Fibroblast of villous mesenchyme (primary cell): ENCODE measurements around the gene MAPK8IP3. TPM values are rescaled to one million over a fixed set of nuclear protein-coding genes. Genes with fewer than 3 reads are reported as not detected.

Experiments
- DNase-seq: peaks from one replicate; pipeline ENCODE4 v3.0.0-alpha.2; 2010; ENCODE audit warnings: low read depth
- H3K4me3 ChIP-seq: 2 replicates; pipeline ENCODE4 v1.5.1; 2011; ENCODE audit warnings: low read depth, mild to moderate bottlenecking, low read length
- total RNA-seq: library from RNA; depleted of rRNA; stranded (reverse); fragments of >200 nt; gene quantifications from 2 replicates; pipeline ENCODE4 v1.2.3, GENCODE V29; 2012
- TF ChIP-seq, protein P1 (sequence below): IDR thresholded peaks from 2 replicates; pipeline ENCODE4 v1.5.1; 2012; ENCODE audit warnings: low read depth, mild to moderate bottlenecking, low read length; ENCODE audit not compliant: insufficient read depth

MAPK8IP3 gene
- total RNA-seq, 1 donor, result 37.1 TPM

DNA sequence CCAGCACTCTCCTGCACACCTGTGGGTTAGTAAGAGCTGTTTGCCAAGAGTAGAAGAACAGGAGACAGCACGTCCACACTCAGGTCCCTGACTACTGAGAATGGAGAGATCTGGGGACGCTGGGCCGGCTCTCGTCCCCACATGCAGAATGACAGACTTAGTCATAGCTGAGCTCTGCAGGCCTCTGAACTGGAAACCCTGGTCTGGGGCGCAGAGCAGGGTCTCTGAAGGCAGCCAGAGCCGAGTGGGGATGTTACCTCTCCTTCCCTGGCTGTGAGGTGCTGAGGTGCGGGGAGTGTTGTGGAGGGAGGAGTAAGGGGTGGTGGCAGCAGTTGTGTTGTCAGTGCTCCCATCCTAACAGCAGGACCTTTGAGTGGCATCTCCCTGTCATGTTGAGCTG, 35.1 kb upstream of the MAPK8IP3 start:
- H3K4me3 ChIP-seq, result no peak overlapping the region
- no peak for DNase-seq
- TF ChIP-seq, protein P1, sequence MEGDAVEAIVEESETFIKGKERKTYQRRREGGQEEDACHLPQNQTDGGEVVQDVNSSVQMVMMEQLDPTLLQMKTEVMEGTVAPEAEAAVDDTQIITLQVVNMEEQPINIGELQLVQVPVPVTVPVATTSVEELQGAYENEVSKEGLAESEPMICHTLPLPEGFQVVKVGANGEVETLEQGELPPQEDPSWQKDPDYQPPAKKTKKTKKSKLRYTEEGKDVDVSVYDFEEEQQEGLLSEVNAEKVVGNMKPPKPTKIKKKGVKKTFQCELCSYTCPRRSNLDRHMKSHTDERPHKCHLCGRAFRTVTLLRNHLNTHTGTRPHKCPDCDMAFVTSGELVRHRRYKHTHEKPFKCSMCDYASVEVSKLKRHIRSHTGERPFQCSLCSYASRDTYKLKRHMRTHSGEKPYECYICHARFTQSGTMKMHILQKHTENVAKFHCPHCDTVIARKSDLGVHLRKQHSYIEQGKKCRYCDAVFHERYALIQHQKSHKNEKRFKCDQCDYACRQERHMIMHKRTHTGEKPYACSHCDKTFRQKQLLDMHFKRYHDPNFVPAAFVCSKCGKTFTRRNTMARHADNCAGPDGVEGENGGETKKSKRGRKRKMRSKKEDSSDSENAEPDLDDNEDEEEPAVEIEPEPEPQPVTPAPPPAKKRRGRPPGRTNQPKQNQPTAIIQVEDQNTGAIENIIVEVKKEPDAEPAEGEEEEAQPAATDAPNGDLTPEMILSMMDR, result no peak

DNA sequence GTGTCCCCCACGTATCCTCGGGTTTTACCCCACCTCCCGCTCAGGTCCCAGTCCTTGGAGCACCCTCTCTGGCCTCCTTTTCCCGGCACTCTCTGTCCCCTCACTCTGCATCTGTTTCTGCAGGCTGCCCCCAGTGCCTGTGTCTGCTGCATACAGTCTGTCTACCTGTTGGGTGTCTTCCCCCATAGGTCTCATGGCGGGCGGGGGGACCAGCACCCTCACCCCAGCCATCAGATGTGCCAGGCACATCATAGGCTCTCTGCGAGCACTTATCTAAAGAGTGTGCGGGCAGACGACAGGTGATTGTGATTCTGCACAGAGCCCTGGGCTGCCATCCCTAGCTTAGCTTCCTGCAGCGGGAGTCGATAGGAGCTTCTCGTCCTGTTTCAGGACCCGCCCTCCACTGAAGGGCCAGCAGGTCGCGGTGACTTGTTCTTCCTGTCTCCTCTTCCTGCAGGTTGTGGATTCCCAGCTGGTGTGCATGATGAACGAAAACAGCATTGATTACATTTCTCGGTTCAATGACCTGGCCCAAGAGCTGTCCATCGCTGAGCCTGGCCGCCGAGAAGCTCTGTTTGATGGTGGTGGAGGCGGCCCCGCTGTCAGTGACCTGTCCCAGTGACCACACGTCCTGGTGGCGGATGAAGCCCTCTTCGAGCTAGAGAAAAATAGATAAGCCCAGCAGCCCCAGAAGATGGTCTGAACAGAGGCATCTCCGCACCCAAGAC, 32.4 kb upstream of the MAPK8IP3 start:
- no peak overlapping the region for H3K4me3 ChIP-seq
- TF ChIP-seq, protein P1, result no peak
- DNase-seq, result no peak

DNA sequence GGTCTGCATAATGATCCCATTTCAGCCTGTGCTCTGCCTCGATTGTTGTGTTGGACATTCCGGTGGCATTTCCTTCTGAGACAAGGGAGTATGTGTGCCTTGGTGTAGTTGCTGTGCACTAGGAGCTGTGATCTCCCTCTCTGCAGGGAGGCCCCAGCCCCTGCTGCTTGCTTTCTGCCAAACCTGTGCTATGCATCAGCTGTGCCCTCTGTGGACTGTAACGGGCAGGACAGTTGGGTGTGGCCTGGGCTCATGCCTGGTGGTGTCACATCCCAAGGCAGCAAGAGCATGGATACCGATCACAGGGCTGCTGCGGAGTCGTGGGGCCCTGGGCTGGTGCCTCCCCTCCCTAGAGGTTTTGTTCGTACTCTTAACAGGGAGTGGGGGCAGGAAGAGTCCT, 31.7 kb upstream of the MAPK8IP3 start:
- TF ChIP-seq, protein P1, result no peak
- no peak for DNase-seq
- no peak overlapping the region for H3K4me3 ChIP-seq

DNA sequence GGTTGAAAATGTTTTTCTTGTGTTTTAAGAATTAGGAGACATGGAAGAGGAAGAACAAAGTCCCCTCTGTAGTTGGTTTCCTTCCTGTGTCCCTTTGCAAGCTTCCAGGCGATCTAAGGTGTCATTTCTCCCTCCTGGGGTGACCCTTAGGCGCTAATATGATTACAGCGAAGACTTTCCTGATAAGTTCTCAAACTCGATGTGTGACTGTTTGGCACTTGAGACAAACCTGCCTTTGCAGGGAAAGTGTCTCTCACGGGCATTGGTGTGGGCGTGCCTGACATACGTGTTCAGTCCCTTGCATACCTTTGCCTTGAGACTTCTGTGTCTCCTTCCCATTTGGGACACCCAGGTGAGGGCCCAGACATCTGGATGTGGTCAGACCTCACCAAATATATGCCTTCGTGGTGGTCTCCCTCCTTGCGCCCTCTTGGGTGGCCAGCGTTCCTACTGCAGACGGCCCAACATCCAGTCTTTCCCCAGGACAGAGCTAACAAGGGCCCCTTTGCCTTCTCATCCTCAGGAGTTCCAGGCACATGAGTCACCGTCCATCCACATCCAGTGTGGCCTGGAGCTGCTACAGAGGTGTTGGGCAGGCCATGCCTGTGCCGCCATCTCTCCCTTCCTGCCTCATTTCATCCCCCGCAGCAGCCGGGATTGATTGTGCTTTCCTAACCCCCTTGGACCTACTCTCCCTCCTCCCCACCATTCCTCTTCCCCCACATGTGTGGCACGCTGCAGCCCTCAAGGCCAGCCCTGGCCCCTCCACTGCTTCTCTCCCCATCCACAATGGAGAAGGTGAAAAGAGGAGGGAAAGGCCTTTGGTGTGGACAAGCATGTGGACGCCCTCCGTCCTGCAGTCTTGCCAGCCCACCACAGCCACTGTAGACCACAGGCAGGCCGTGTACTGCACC, 31.0 kb upstream of the MAPK8IP3 start:
- H3K4me3 ChIP-seq, result no peak overlapping the region
- TF ChIP-seq, protein P1, result no peak
- peak; percentile 38 for DNase-seq

- DNase-seq, result no peak
- H3K4me3 ChIP-seq, result no peak overlapping the region
- TF ChIP-seq, protein P1, result no peak
Measured at GRCh38 chr16:1676661-1677060, 29.3 kb upstream of the MAPK8IP3 start.

DNA sequence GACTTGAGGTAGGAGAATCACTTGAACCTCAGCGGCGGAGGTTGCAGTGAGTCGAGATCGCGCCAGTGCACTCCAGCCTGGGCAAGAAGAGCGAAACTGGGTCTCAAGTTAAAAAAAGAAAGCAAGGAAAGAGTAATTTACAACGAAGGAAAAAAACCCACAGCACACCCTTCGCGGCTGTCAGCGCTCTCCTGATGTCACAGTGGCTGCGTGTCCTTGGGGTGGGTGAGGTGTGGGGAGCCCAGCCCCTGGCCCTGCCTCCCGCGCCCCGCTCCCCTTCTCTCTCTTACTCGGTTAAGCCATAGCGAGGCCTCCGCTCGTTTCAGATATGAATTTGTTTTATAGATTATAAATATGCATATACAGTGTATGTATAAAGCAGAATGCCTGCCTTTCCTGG, 28.7 kb upstream of the MAPK8IP3 start:
- TF ChIP-seq, protein P1, result no peak
- H3K4me3 ChIP-seq, result no peak overlapping the region
- no peak for DNase-seq
